Calu3 (cell line): ENCODE measurements around the gene DGCR2. TPM values are rescaled to one million over a fixed set of nuclear protein-coding genes. Genes with fewer than 3 reads are reported as not detected.

Experiments
- BruUV-seq: library from RNA; stranded (reverse); fragments of 400-500 nt; replicated peaks from 2 replicates; lab custom pipeline; 2021; lab: Mats Ljungman, UMichigan
- CTCF ChIA-PET: fragments of 300-600 bp; sonication (Branson Sonifier 250); formaldehyde crosslinking; loops from one replicate; lab custom pipeline; 2022; ENCODE audit warnings: antibody characterized with exemption; lab: Charles Lee
- DNase-seq: peaks from one replicate; pipeline ENCODE4 v3.0.0; 2022
- H3K27ac Mint-ChIP-seq: one replicate; pipeline ENCODE4 v1.8.0; 2022; ENCODE audit warnings: mixed read lengths; ENCODE audit not compliant: unreplicated experiment
- H3K27me3 Mint-ChIP-seq: one replicate; pipeline ENCODE4 v1.8.0; 2022; ENCODE audit warnings: mixed read lengths; ENCODE audit not compliant: unreplicated experiment
- H3K36me3 Mint-ChIP-seq: one replicate; pipeline ENCODE4 v1.8.0; 2022; ENCODE audit warnings: mild to moderate bottlenecking, moderate library complexity, mixed read lengths; ENCODE audit not compliant: insufficient read depth, unreplicated experiment
- H3K4me1 Mint-ChIP-seq: one replicate; pipeline ENCODE4 v1.8.0; 2022; ENCODE audit warnings: mild to moderate bottlenecking, low read depth, mixed read lengths; ENCODE audit not compliant: unreplicated experiment
- H3K4me3 Mint-ChIP-seq: one replicate; pipeline ENCODE4 v1.8.0; 2022; ENCODE audit warnings: mild to moderate bottlenecking, low read depth, moderate library complexity, mixed read lengths; ENCODE audit not compliant: unreplicated experiment
- H3K9me3 Mint-ChIP-seq: one replicate; pipeline ENCODE4 v1.8.0; 2022; ENCODE audit warnings: low read depth, mixed read lengths; ENCODE audit not compliant: unreplicated experiment
- CTCF ChIP-seq: fragments of 200-600 bp; IDR thresholded peaks from one replicate; pipeline ENCODE4 v1.8.0; 2022; ENCODE audit warnings: antibody characterized with exemption; ENCODE audit not compliant: unreplicated experiment
- intact Hi-C: fragments of 100-400 bp; cut with micrococcal nuclease; formaldehyde crosslinking; loops from one replicate; pipeline ENCODE4 v1.10.0; 2022; ENCODE audit not compliant: unreplicated experiment
- total RNA-seq: library from RNA; stranded (reverse); gene quantifications from 2 replicates; pipeline ENCODE4 v1.2.3, GENCODE V29; 2022

The DGCR2 gene
- total RNA-seq, 1 experiment from 2014 or later, result 76.4 TPM

GRCh38 chr22:19119949-19120348 lies 2.3 kb downstream of the DGCR2 start:
- Mint-ChIP-seq H3K9me3 (no peaks in the 10 kb centered on the region), H3K4me3 (peak overlapping the region; percentile 85), H3K36me3 (peaks cover 29% of the 10 kb centered on the region), H3K27me3 (no peaks in the 10 kb centered on the region), H3K27ac (peak overlapping the region; percentile 68), H3K4me1 (peaks cover 23% of the 10 kb centered on the region)
- DNase-seq, result no peak
- TF ChIP-seq CTCF, result no peak
- no TSS peak for BruUV-seq
- intact Hi-C loops, result no loop called here
- CTCF ChIA-PET, result no interaction called here

GRCh38 chr22:19118329-19118880 lies 3.8 kb downstream of the DGCR2 start:
- no peak for DNase-seq
- no peak for TF ChIP-seq CTCF
- H3K27ac Mint-ChIP-seq, result no peak overlapping the region
- intact Hi-C loops, result no loop called here
- peaks cover 23% of the 10 kb centered on the region for H3K4me1 Mint-ChIP-seq
- H3K36me3 Mint-ChIP-seq, result peaks cover 29% of the 10 kb centered on the region
- CTCF ChIA-PET, result no interaction called here
- no TSS peak for BruUV-seq
- no peak overlapping the region for H3K4me3 Mint-ChIP-seq
- H3K9me3 Mint-ChIP-seq, result no peaks in the 10 kb centered on the region
- H3K27me3 Mint-ChIP-seq, result no peaks in the 10 kb centered on the region

DNA sequence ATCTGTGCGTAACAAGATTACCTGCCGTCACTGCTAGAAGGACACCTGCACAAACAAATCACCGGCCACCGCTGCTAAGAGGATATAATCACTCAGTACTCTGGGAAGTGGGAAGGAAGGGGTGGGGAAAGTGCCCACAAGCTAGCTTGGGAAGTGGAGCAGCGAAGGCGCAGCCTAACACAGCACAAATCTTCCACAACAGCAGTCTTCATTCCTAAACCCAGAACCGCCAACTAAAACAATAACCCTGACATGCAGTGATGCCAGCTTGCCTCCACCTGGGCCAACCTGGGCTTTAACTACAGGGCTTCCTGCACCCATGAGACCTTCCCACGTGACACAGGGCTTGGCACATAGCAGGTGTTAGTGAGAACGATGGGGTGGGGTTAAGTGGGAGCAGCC lies 5.1 kb downstream of the DGCR2 start:
- DNase-seq, result no peak
- Mint-ChIP-seq H3K4me1 (peaks cover 15% of the 10 kb centered on the region), H3K4me3 (no peak overlapping the region), H3K27ac (no peak overlapping the region), H3K27me3 (no peaks in the 10 kb centered on the region), H3K36me3 (peaks cover 21% of the 10 kb centered on the region), H3K9me3 (no peaks in the 10 kb centered on the region)
- CTCF ChIA-PET, result interaction anchor here (0.6 kb wide), 1 partner anchor 584 kb away, joined by 3 read pairs; no protein-coding TSS in a partner anchor
- BruUV-seq, result no TSS peak
- no peak for TF ChIP-seq CTCF
- intact Hi-C loops, result no loop called here

DNA sequence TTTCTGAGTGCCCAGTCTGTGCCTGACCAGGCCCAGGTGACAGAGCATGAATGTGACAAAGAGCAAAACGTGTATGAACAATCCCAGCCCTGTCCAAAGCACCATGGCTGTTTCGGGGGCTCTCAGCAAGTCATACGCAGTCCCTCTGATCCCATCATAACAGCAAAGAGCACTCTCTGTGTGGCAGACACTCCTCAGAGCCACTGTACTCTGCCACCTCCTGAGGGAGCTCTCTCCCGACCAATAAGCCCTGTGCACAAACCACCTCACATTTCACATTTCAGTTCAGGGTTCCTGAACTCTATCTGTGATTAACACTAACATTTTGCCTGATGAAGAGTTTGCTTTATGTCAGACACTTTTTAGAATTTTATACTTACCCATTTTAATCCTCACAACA lies 6.6 kb downstream of the DGCR2 start:
- Mint-ChIP-seq H3K4me3 (no peak overlapping the region), H3K9me3 (no peaks in the 10 kb centered on the region), H3K27ac (no peak overlapping the region), H3K36me3 (peaks cover 6% of the 10 kb centered on the region), H3K27me3 (no peaks in the 10 kb centered on the region), H3K4me1 (peaks cover 19% of the 10 kb centered on the region)
- intact Hi-C loops, result no loop called here
- DNase-seq, result no peak
- no peak for TF ChIP-seq CTCF
- CTCF ChIA-PET, result interaction anchor here (0.9 to 1.2 kb wide), 3 partner anchors 8 to 29 kb away, joined by 3 read pairs; partner anchors contain the start of gene ESS2
- no TSS peak for BruUV-seq
